ENCODE data around the gene TGFBRAP1. TPM values are rescaled to one million over a fixed set of nuclear protein-coding genes. Genes with fewer than 3 reads are reported as not detected.

Gene TGFBRAP1
- total RNA-seq (10 to 100 TPM; 17.5 to 21.5 TPM), polyA plus RNA-seq (1 to 10 TPM; 5.1 to 7.1 TPM)
- long read RNA-seq, donor 1, full-length matches to known transcripts: 2 of 25 reads
- long read RNA-seq, donor 1, partial matches to known transcripts: 10 of 25 reads
- long read RNA-seq, donor 1, other reads (novel, unspliced or antisense): 13 of 25 reads
- long read RNA-seq, donor 2, partial matches to known transcripts: 4 of 17 reads
- long read RNA-seq, donor 2, other reads (novel, unspliced or antisense): 13 of 17 reads

- peak within 1 kb of the TSS; percentile 63 to 69 for H3K27ac ChIP-seq (ENCODE audit: low read depth in 1 of 2, low read length in 2 of 2)
- intact Hi-C loops (cut with DNase I): no loop called here
- DNase-seq (peak; percentile 68 to 85), ATAC-seq (ENCODE audit: low FRiP score) (peak; percentile 86)
- no peaks in the 10 kb centered on the region for H3K27me3 ChIP-seq (ENCODE audit: control insufficient read depth in 1 of 2, insufficient read depth in 2 of 2, low read length in 1 of 2)
- peaks cover 0 to 2% of the 10 kb centered on the region in 2 donors for H3K36me3 ChIP-seq (ENCODE audit: control insufficient read depth in 1 of 2, insufficient read depth in 2 of 2, low read length in 1 of 2)
- H3K4me1 ChIP-seq (ENCODE audit: control insufficient read depth in 1 of 2, insufficient read depth in 2 of 2, low read length in 2 of 2): no peaks in the 10 kb centered on the region
- H3K9me3 ChIP-seq (ENCODE audit: control insufficient read depth, low read length): no peaks in the 10 kb centered on the region
- WGBS, 2 donors: 2 to 3% methylated on average over 51 to 101 of the region's 101 CpGs
- H3K4me3 ChIP-seq (ENCODE audit: low read length in 2 of 2): peak within 1 kb of the TSS; percentile 91
Observed at GRCh38 chr2:105329561-105330495, at the start of gene TGFBRAP1. Gene TGFBRAP1, minus strand, starts transcription at chr2:105329735. Its CDS starts 21,434 bp downstream, at chr2:105308301.

- Histone ChIP-seq H3K4me1 (ENCODE audit: control insufficient read depth in 1 of 2, insufficient read depth in 2 of 2, low read length in 2 of 2) (no peaks in the 10 kb centered on the region), H3K27ac (ENCODE audit: low read depth in 1 of 2, low read length in 2 of 2) (no peak overlapping the region)
- intact Hi-C loops (cut with DNase I): no loop called here
Observed at GRCh38 chr2:105378921-105379383, 49.4 kb upstream of the TGFBRAP1 start.

GRCh38 chr2:105378276-105378840, 48.8 kb upstream of the TGFBRAP1 start:
- H3K27me3 ChIP-seq (ENCODE audit: control insufficient read depth in 1 of 2, insufficient read depth in 2 of 2, low read length in 1 of 2): no peaks in the 10 kb centered on the region
- H3K4me1 ChIP-seq (ENCODE audit: control insufficient read depth in 1 of 2, insufficient read depth in 2 of 2, low read length in 2 of 2): no peaks in the 10 kb centered on the region
- intact Hi-C loops (cut with DNase I): no loop called here
- H3K4me3 ChIP-seq (ENCODE audit: low read length in 2 of 2): no peak overlapping the region
- 87 to 88% methylated on average over 12 of the region's 12 CpGs for WGBS, 2 donors
- no peaks in the 10 kb centered on the region for H3K36me3 ChIP-seq (ENCODE audit: control insufficient read depth in 1 of 2, insufficient read depth in 2 of 2, low read length in 1 of 2)
- ATAC-seq (ENCODE audit: low FRiP score) (no peak), DNase-seq (no peak)
- H3K27ac ChIP-seq (ENCODE audit: low read depth in 1 of 2, low read length in 2 of 2): no peak overlapping the region
- H3K9me3 ChIP-seq (ENCODE audit: control insufficient read depth, low read length): no peaks in the 10 kb centered on the region

More at GRCh38 chr2:105378921-105379383, 49.4 kb upstream of the TGFBRAP1 start:
- no peaks in the 10 kb centered on the region for H3K9me3 ChIP-seq (ENCODE audit: control insufficient read depth, low read length)
- ATAC-seq (ENCODE audit: low FRiP score) (no peak), DNase-seq (no peak)
- H3K36me3 ChIP-seq (ENCODE audit: control insufficient read depth in 1 of 2, insufficient read depth in 2 of 2, low read length in 1 of 2): no peaks in the 10 kb centered on the region
- H3K27me3 ChIP-seq (ENCODE audit: control insufficient read depth in 1 of 2, insufficient read depth in 2 of 2, low read length in 1 of 2): no peaks in the 10 kb centered on the region
- no peak overlapping the region for H3K4me3 ChIP-seq (ENCODE audit: low read length in 2 of 2)
- 86 to 94% methylated on average over 4 of the region's 4 CpGs for WGBS, 2 donors

- H3K4me1 ChIP-seq (ENCODE audit: control insufficient read depth in 1 of 2, insufficient read depth in 2 of 2, low read length in 2 of 2): no peaks in the 10 kb centered on the region
- DNase-seq (no peak), ATAC-seq (ENCODE audit: low FRiP score) (no peak)
- H3K4me3 ChIP-seq (ENCODE audit: low read length in 2 of 2): no peak overlapping the region
- no peaks in the 10 kb centered on the region for H3K9me3 ChIP-seq (ENCODE audit: control insufficient read depth, low read length)
- H3K27me3 ChIP-seq (ENCODE audit: control insufficient read depth in 1 of 2, insufficient read depth in 2 of 2, low read length in 1 of 2): no peaks in the 10 kb centered on the region
- no peak overlapping the region for H3K27ac ChIP-seq (ENCODE audit: low read depth in 1 of 2, low read length in 2 of 2)
- no peaks in the 10 kb centered on the region for H3K36me3 ChIP-seq (ENCODE audit: control insufficient read depth in 1 of 2, insufficient read depth in 2 of 2, low read length in 1 of 2)
- WGBS, 2 donors: 84 to 88% methylated on average over 3 of the region's 3 CpGs
- intact Hi-C loops (cut with DNase I): no loop called here
Observed at GRCh38 chr2:105377871-105378270, 48.3 kb upstream of the TGFBRAP1 start.

- H3K9me3 ChIP-seq (ENCODE audit: control insufficient read depth, low read length): no peaks in the 10 kb centered on the region
- H3K4me3 ChIP-seq (ENCODE audit: low read length in 2 of 2): no peak overlapping the region
- intact Hi-C loops (cut with DNase I): no loop called here
- WGBS, 2 donors: 88 to 91% methylated on average over 5 of the region's 5 CpGs
- H3K36me3 ChIP-seq (ENCODE audit: control insufficient read depth in 1 of 2, insufficient read depth in 2 of 2, low read length in 1 of 2): no peaks in the 10 kb centered on the region
- no peak overlapping the region for H3K27ac ChIP-seq (ENCODE audit: low read depth in 1 of 2, low read length in 2 of 2)
- H3K27me3 ChIP-seq (ENCODE audit: control insufficient read depth in 1 of 2, insufficient read depth in 2 of 2, low read length in 1 of 2): no peaks in the 10 kb centered on the region
- DNase-seq: no peak
- no peaks in the 10 kb centered on the region for H3K4me1 ChIP-seq (ENCODE audit: control insufficient read depth in 1 of 2, insufficient read depth in 2 of 2, low read length in 2 of 2)
- no peak for ATAC-seq (ENCODE audit: low FRiP score)
Observed at GRCh38 chr2:105376789-105377240, 47.3 kb upstream of the TGFBRAP1 start.

- 55 to 88% methylated on average over 11 of the region's 11 CpGs for WGBS, 2 donors
- Histone ChIP-seq H3K4me1 (ENCODE audit: control insufficient read depth in 1 of 2, insufficient read depth in 2 of 2, low read length in 2 of 2) (no peaks in the 10 kb centered on the region), H3K27me3 (ENCODE audit: control insufficient read depth in 1 of 2, insufficient read depth in 2 of 2, low read length in 1 of 2) (no peaks in the 10 kb centered on the region), H3K9me3 (ENCODE audit: control insufficient read depth, low read length) (no peaks in the 10 kb centered on the region), H3K27ac (ENCODE audit: low read depth in 1 of 2, low read length in 2 of 2) (no peak overlapping the region), H3K4me3 (ENCODE audit: low read length in 2 of 2) (no peak overlapping the region), H3K36me3 (ENCODE audit: control insufficient read depth in 1 of 2, insufficient read depth in 2 of 2, low read length in 1 of 2) (no peaks in the 10 kb centered on the region)
- ATAC-seq (ENCODE audit: low FRiP score): no peak
- DNase-seq: no peak
- intact Hi-C loops (cut with DNase I): no loop called here
Observed at GRCh38 chr2:105376010-105376409, 46.5 kb upstream of the TGFBRAP1 start.

- Histone ChIP-seq H3K4me3 (ENCODE audit: low read length in 2 of 2) (no peak overlapping the region), H3K4me1 (ENCODE audit: control insufficient read depth in 1 of 2, insufficient read depth in 2 of 2, low read length in 2 of 2) (no peaks in the 10 kb centered on the region), H3K27ac (ENCODE audit: low read depth in 1 of 2, low read length in 2 of 2) (no peak overlapping the region), H3K36me3 (ENCODE audit: control insufficient read depth in 1 of 2, insufficient read depth in 2 of 2, low read length in 1 of 2) (no peaks in the 10 kb centered on the region), H3K9me3 (ENCODE audit: control insufficient read depth, low read length) (no peaks in the 10 kb centered on the region), H3K27me3 (ENCODE audit: control insufficient read depth in 1 of 2, insufficient read depth in 2 of 2, low read length in 1 of 2) (no peaks in the 10 kb centered on the region)
- WGBS, 2 donors: 83 to 87% methylated on average over 15 of the region's 15 CpGs
- peak; percentile 65 for ATAC-seq (ENCODE audit: low FRiP score)
- intact Hi-C loops (cut with DNase I): no loop called here
- DNase-seq: no peak
Observed at GRCh38 chr2:105375001-105375561, 45.5 kb upstream of the TGFBRAP1 start.

- no peak overlapping the region for H3K27ac ChIP-seq (ENCODE audit: low read depth in 1 of 2, low read length in 2 of 2)
- no peaks in the 10 kb centered on the region for H3K36me3 ChIP-seq (ENCODE audit: control insufficient read depth in 1 of 2, insufficient read depth in 2 of 2, low read length in 1 of 2)
- H3K9me3 ChIP-seq (ENCODE audit: control insufficient read depth, low read length): no peaks in the 10 kb centered on the region
- intact Hi-C loops (cut with DNase I): no loop called here
- 89 to 90% methylated on average over 9 of the region's 9 CpGs for WGBS, 2 donors
- no peak overlapping the region for H3K4me3 ChIP-seq (ENCODE audit: low read length in 2 of 2)
- no peaks in the 10 kb centered on the region for H3K27me3 ChIP-seq (ENCODE audit: control insufficient read depth in 1 of 2, insufficient read depth in 2 of 2, low read length in 1 of 2)
- DNase-seq: no peak
- no peak for ATAC-seq (ENCODE audit: low FRiP score)
- H3K4me1 ChIP-seq (ENCODE audit: control insufficient read depth in 1 of 2, insufficient read depth in 2 of 2, low read length in 2 of 2): no peaks in the 10 kb centered on the region
Observed at GRCh38 chr2:105373895-105374401, 44.4 kb upstream of the TGFBRAP1 start.
